Measurements from ENCODE around the gene CBX4. TPM values are rescaled to one million over a fixed set of nuclear protein-coding genes. Genes with fewer than 3 reads are reported as not detected.

CBX4 gene
- total RNA-seq, 1 donor from 2014 or later, result 20.2 TPM

DNA sequence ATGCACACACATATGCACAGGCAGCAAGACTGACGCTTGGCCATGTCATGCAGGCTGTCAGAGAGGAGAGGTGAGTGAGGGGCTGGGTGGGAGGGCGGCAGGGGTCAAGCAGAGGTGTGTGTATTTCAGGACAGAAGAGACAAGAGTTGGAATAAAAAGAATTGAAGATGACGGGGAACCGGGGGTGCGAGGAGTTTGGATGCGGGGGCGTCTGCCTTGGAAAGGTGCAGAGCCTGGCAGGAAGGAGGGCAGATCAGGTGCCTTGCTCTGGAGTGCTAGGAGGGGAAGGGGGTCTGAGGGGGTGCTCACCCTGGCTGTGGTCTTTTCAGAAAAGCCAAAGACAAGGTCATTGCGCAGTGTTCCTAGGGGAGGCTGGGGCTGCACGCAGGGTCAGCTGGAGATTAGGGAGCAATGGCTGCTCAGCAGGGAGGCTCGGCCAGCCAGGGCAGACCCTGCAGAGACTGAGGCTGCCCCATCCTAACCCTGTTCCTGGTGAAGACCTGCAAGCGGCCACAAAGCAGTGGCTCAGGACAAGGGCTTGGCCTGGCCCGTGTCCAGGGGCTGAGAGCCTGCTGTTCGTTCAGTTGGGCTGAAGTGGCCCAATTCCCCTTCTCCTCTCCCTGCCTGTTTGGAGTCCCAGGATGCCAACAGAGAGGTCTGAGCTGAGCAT is 23.7 kb upstream of the CBX4 start:
- H3K36me3 ChIP-seq, result no peaks in the 10 kb centered on the region
- DNase-seq (no peak), ATAC-seq (peak; percentile 51)
- H3K9me3 ChIP-seq, result no peaks in the 10 kb centered on the region
- peaks cover 21% of the 10 kb centered on the region for H3K27me3 ChIP-seq
- no peaks in the 10 kb centered on the region for H3K4me1 ChIP-seq
- TF ChIP-seq, protein P1, sequence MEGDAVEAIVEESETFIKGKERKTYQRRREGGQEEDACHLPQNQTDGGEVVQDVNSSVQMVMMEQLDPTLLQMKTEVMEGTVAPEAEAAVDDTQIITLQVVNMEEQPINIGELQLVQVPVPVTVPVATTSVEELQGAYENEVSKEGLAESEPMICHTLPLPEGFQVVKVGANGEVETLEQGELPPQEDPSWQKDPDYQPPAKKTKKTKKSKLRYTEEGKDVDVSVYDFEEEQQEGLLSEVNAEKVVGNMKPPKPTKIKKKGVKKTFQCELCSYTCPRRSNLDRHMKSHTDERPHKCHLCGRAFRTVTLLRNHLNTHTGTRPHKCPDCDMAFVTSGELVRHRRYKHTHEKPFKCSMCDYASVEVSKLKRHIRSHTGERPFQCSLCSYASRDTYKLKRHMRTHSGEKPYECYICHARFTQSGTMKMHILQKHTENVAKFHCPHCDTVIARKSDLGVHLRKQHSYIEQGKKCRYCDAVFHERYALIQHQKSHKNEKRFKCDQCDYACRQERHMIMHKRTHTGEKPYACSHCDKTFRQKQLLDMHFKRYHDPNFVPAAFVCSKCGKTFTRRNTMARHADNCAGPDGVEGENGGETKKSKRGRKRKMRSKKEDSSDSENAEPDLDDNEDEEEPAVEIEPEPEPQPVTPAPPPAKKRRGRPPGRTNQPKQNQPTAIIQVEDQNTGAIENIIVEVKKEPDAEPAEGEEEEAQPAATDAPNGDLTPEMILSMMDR (IDR thresholded peaks at IDR 0.05), result no peak
- no peak overlapping the region for H3K4me3 ChIP-seq
- no peak overlapping the region for H3K27ac ChIP-seq
- intact Hi-C loops (cut with DNase I), result no loop called here

DNA sequence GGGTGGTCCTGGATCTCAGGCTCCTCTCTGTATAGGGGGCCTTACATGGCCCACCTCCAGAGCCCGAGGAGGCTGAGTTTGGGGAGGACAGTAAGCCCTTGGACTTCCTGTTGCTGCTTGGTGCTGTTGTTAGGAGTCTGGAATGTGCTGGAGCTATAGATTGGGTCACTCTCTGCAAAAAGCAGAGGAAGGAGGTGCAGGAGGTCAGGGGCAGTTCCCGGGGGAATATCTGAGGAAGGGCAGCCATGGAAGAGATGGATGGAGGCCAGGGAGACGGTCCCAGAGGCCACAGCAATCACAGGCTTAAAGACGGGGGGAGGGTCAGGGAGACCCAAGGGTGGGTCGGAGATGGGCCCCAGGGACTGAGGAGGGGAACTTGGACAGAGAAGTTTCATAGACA is 23.0 kb upstream of the CBX4 start:
- no peak for DNase-seq
- no peaks in the 10 kb centered on the region for H3K36me3 ChIP-seq
- H3K4me1 ChIP-seq, result no peaks in the 10 kb centered on the region
- peaks cover 20% of the 10 kb centered on the region for H3K27me3 ChIP-seq
- no peak for ATAC-seq
- intact Hi-C loops (cut with DNase I), result no loop called here
- no peak overlapping the region for H3K4me3 ChIP-seq
- H3K27ac ChIP-seq, result no peak overlapping the region
- TF ChIP-seq, protein P1 (IDR thresholded peaks at IDR 0.05), result no peak
- H3K9me3 ChIP-seq, result no peaks in the 10 kb centered on the region

DNA sequence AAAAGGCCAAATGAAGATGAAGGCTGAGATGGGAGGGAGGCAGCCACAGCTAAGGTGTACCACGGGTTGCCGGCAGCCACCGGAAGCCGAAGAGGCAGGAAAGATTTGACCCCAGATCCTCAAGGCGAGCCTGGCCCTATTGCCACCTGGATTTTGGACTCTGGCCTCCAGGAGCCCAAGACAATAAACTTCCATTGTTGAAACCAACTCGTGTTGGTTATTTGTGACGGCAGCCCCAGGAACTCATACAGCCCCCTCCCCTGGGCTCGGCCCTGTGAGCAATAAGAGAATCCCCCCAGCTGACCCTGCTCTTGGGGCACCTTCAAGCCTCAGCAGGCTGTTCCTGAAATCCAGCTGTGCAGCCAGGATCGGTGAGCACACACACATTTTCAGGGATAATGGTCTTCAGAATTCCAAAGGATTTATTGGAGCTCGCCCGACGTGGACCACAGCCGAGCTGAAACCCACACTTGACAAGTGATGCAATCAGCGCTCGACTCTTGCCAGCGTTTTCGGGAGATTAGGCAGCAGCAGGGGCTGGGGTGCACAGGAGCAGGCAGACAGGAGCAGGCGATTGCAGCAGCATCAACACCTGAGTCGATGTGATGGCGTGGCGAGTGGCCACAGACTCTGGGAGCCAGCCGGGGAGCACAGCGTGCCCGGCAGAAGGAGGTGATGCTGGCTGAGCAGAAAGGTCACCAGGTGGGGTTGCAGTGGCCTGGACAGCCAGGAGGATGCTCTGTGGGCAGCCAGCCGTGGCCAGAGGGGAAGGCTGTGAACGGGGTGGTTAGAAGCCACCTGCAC is 22.4 kb upstream of the CBX4 start:
- no peak for DNase-seq
- H3K36me3 ChIP-seq, result no peaks in the 10 kb centered on the region
- H3K4me1 ChIP-seq, result no peaks in the 10 kb centered on the region
- no peak overlapping the region for H3K27ac ChIP-seq
- no peaks in the 10 kb centered on the region for H3K9me3 ChIP-seq
- intact Hi-C loops (cut with DNase I), result no loop called here
- no peak overlapping the region for H3K4me3 ChIP-seq
- H3K27me3 ChIP-seq, result peaks cover 14% of the 10 kb centered on the region
- TF ChIP-seq, protein P1 (IDR thresholded peaks at IDR 0.05), result no peak
- no peak for ATAC-seq

DNA sequence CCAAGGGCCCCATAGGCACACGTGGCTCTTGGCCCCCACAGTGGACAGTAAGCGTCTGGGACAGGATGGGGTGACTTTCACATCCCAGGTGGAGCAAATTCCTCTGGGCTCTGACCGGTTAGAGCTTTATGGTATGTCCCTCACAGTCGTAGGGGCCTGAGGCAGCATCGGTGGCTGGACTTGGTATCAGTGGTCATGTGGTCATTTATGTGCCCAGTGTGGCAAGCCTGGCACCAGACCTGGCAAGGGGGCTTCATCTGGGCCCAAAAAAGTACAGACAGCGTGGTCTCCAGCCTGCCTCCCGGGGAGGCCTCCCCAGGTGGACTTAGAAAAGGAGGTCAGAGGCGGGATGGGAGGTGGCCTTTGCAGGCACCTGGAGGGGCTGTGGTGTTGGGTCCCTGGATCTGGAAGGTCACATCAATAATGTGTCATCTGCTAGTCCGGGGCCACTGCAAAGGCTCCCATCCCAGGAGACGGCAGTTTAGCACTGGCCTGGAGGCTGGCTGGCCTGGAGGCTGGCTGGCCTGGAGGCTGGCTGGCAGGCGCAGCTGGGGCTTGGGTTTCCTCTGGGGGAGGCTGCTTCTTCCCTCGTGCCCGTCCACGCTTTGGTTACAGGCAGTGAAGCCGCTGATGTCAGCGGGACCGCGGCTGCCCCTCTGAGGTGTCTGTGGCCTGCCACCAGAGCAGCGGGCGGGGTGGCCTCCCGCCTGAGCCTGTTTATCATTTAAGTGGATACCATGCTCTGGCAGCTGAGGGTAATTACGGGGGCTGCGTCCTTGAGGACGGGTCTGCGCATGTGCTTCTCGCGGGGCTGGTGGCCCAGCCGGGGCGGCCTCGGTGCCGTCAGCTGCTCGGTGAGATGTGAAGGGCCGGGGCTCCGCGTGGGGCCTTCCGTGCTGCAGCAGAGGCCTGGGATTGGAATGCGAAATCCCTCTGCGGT is 20.7 kb upstream of the CBX4 start:
- ATAC-seq, result no peak
- no peaks in the 10 kb centered on the region for H3K4me1 ChIP-seq
- no peak for DNase-seq
- TF ChIP-seq, protein P1 (IDR thresholded peaks at IDR 0.05), result no peak
- H3K9me3 ChIP-seq, result no peaks in the 10 kb centered on the region
- H3K4me3 ChIP-seq, result no peak overlapping the region
- H3K27ac ChIP-seq, result no peak overlapping the region
- no peaks in the 10 kb centered on the region for H3K36me3 ChIP-seq
- H3K27me3 ChIP-seq, result peaks cover 5% of the 10 kb centered on the region
- intact Hi-C loops (cut with DNase I), result no loop called here

DNA sequence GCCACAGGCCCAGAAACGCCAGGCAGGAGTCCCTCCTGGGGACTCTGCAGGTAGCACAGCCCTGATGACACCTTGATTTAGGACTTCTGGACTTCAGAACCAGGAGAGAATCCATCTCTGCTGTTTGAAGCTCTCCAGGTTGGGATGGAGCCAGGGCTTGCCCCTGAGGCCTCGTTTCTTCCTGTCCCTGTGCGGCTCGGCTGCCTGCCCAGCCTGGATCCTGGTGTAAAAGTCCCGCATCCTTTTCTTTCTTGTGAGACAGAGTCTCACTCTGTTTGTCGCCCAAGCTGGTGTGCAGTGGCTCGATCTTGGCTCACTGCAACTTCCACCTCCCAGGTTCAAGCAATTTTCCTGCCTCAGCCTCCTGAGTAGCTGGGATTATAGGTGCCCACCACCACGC is 17.9 kb upstream of the CBX4 start:
- H3K4me1 ChIP-seq, result peaks cover 4% of the 10 kb centered on the region
- ATAC-seq (no peak), DNase-seq (no peak)
- TF ChIP-seq, protein P1 (IDR thresholded peaks at IDR 0.05), result no peak
- no peaks in the 10 kb centered on the region for H3K9me3 ChIP-seq
- no peaks in the 10 kb centered on the region for H3K27me3 ChIP-seq
- intact Hi-C loops (cut with DNase I), result no loop called here
- no peaks in the 10 kb centered on the region for H3K36me3 ChIP-seq
- no peak overlapping the region for H3K27ac ChIP-seq
- no peak overlapping the region for H3K4me3 ChIP-seq
